Measurements from ENCODE around the gene HLA-A. TPM values are rescaled to one million over a fixed set of nuclear protein-coding genes. Genes with fewer than 3 reads are reported as not detected.

Gene HLA-A
- polyA plus RNA-seq, 1 donor, result 105 TPM

GRCh38 chr6:29984992-29985391 is 42.7 kb downstream of the HLA-A start:
- no peak for DNase-seq

- DNase-seq, result no peak
These were observed 43.9 kb downstream of the HLA-A start for GRCh38 chr6:29986179-29986781.

GRCh38 chr6:29989211-29989610 is 46.9 kb downstream of the HLA-A start:
- no peak for DNase-seq

- no peak for DNase-seq
These were observed 48.6 kb downstream of the HLA-A start for GRCh38 chr6:29990931-29991330.

GRCh38 chr6:29992807-29993206 is 50.5 kb downstream of the HLA-A start:
- DNase-seq, result no peak

- DNase-seq, result no peak
These were observed 52.5 kb downstream of the HLA-A start for GRCh38 chr6:29994826-29995225.

- DNase-seq, result no peak
These were observed 53.0 kb downstream of the HLA-A start for GRCh38 chr6:29995340-29995777.

Other genes starting within 250 kb of the HLA-A start
- 5.0 TPM for gene HLA-F, start 219.1 kb upstream of the HLA-A start, polyA plus RNA-seq (ENCODE audit: insufficient read length)
- 6.9 TPM for gene HLA-G, start 114.7 kb upstream of the HLA-A start, polyA plus RNA-seq (ENCODE audit: insufficient read length)
- gene POLR1H, start 118.7 kb downstream of the HLA-A start, polyA plus RNA-seq (ENCODE audit: insufficient read length), result 42.0 TPM
- 60.1 TPM for gene PPP1R11, start 124.7 kb downstream of the HLA-A start, polyA plus RNA-seq (ENCODE audit: insufficient read length)
- 2.0 TPM for gene RNF39, start 133.2 kb downstream of the HLA-A start, polyA plus RNA-seq (ENCODE audit: insufficient read length)
- gene TRIM31, start 170.6 kb downstream of the HLA-A start, polyA plus RNA-seq (ENCODE audit: insufficient read length), result not detected
- not detected for gene TRIM40, start 193.6 kb downstream of the HLA-A start, polyA plus RNA-seq (ENCODE audit: insufficient read length)
- 0.27 TPM for gene TRIM10, start 218.7 kb downstream of the HLA-A start, polyA plus RNA-seq (ENCODE audit: insufficient read length)
- 0.08 TPM for gene TRIM15, start 221.0 kb downstream of the HLA-A start, polyA plus RNA-seq (ENCODE audit: insufficient read length)